ENCODE data around the gene DIAPH2. TPM values are rescaled to one million over a fixed set of nuclear protein-coding genes. Genes with fewer than 3 reads are reported as not detected.

The DIAPH2 gene
- total RNA-seq, 2 donors from 2014 or later: 12.5 to 18.3 TPM

- Mint-ChIP-seq H3K4me1 (peaks cover 5% of the 10 kb centered on the region), H3K4me3 (no peak overlapping the region), H3K36me3 (ENCODE audit: low read depth) (no peaks in the 10 kb centered on the region), H3K27me3 (no peaks in the 10 kb centered on the region), H3K27ac (no peak overlapping the region)
- no peaks in the 10 kb centered on the region for H3K9me3 ChIP-seq (ENCODE audit: control insufficient read depth, low read length, poor library complexity, severe bottlenecking)
- ATAC-seq (no peak), DNase-seq (no peak)
Measured at GRCh38 chrX:97594646-97595224, 910.1 kb downstream of the DIAPH2 start.

- ATAC-seq: no peak
- H3K4me3 Mint-ChIP-seq: no peak overlapping the region
Measured at GRCh38 chrX:97597954-97598353, 913.3 kb downstream of the DIAPH2 start.

GRCh38 chrX:97602465-97603258 lies 918.0 kb downstream of the DIAPH2 start:
- ATAC-seq: no peak
- Mint-ChIP-seq H3K4me1 (peaks cover 4% of the 10 kb centered on the region), H3K27ac (no peak overlapping the region), H3K36me3 (ENCODE audit: low read depth) (no peaks in the 10 kb centered on the region), H3K27me3 (no peaks in the 10 kb centered on the region), H3K4me3 (no peak overlapping the region)
- H3K9me3 ChIP-seq (ENCODE audit: control insufficient read depth, low read length, poor library complexity, severe bottlenecking): no peaks in the 10 kb centered on the region
- DNase-seq: no peak

More at GRCh38 chrX:97597954-97598353, 913.3 kb downstream of the DIAPH2 start:
- Mint-ChIP-seq H3K36me3 (ENCODE audit: low read depth) (no peaks in the 10 kb centered on the region), H3K27me3 (no peaks in the 10 kb centered on the region), H3K4me1 (peaks cover 5% of the 10 kb centered on the region), H3K27ac (no peak overlapping the region)
- H3K9me3 ChIP-seq (ENCODE audit: control insufficient read depth, low read length, poor library complexity, severe bottlenecking): no peaks in the 10 kb centered on the region
- DNase-seq: no peak

DNA sequence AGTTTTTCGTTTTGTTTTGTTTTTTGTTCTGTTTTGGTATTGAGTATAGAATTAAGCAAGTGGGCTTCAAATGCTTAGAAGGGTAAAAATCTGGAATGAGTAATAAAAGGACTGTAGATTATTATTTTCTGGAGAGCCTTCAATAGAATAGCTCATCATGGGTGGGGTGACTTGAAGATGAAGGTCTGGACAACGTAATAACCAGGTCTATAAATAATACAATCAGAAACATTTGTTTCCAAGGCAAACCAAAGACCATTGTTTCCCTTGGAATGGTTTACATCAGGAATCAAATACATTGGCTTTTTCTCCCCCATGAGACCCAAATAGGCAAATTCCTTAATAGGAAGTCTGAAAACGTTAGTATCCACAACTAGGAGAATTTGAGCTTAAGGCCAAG lies 920.6 kb downstream of the DIAPH2 start:
- DNase-seq (no peak), ATAC-seq (no peak)
- H3K9me3 ChIP-seq (ENCODE audit: control insufficient read depth, low read length, poor library complexity, severe bottlenecking): no peaks in the 10 kb centered on the region
- H3K4me1 Mint-ChIP-seq: no peaks in the 10 kb centered on the region
- no peaks in the 10 kb centered on the region for H3K27me3 Mint-ChIP-seq
- no peaks in the 10 kb centered on the region for H3K36me3 Mint-ChIP-seq (ENCODE audit: low read depth)
- no peak overlapping the region for H3K27ac Mint-ChIP-seq
- no peak overlapping the region for H3K4me3 Mint-ChIP-seq

GRCh38 chrX:97609357-97609756 lies 924.7 kb downstream of the DIAPH2 start:
- Mint-ChIP-seq H3K27ac (no peak overlapping the region), H3K36me3 (ENCODE audit: low read depth) (no peaks in the 10 kb centered on the region), H3K4me1 (no peaks in the 10 kb centered on the region), H3K4me3 (no peak overlapping the region), H3K27me3 (no peaks in the 10 kb centered on the region)
- no peaks in the 10 kb centered on the region for H3K9me3 ChIP-seq (ENCODE audit: control insufficient read depth, low read length, poor library complexity, severe bottlenecking)
- DNase-seq (no peak), ATAC-seq (no peak)

DNA sequence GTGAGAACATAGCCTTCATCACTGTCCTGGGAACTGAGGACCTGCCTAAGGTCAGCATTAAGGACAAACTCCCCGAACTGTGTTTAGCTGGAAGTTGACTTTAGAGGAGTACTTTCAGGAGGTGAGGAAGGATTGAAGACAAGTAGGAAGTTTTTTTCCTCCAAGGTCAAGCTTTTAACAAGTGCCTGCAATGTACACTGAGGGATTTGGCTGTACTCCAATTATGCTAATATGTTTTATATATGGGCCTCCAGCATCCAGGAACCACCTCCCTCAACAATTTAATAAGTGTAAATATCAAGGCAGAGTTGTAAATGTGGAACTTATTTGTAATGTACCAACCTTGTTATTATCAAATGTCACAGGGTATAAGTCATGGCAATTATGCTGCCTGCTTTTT lies 925.3 kb downstream of the DIAPH2 start:
- H3K27ac Mint-ChIP-seq: no peak overlapping the region
- DNase-seq: no peak
- H3K9me3 ChIP-seq (ENCODE audit: control insufficient read depth, low read length, poor library complexity, severe bottlenecking): no peaks in the 10 kb centered on the region
- no peaks in the 10 kb centered on the region for H3K27me3 Mint-ChIP-seq
- no peaks in the 10 kb centered on the region for H3K4me1 Mint-ChIP-seq
- ATAC-seq: no peak
- no peaks in the 10 kb centered on the region for H3K36me3 Mint-ChIP-seq (ENCODE audit: low read depth)
- no peak overlapping the region for H3K4me3 Mint-ChIP-seq

GRCh38 chrX:97616883-97617530 lies 932.4 kb downstream of the DIAPH2 start:
- Mint-ChIP-seq H3K27ac (no peak overlapping the region), H3K4me1 (no peaks in the 10 kb centered on the region), H3K4me3 (no peak overlapping the region), H3K27me3 (no peaks in the 10 kb centered on the region), H3K36me3 (ENCODE audit: low read depth) (no peaks in the 10 kb centered on the region)
- no peaks in the 10 kb centered on the region for H3K9me3 ChIP-seq (ENCODE audit: control insufficient read depth, low read length, poor library complexity, severe bottlenecking)
- ATAC-seq: no peak
- no peak for DNase-seq

- H3K27ac Mint-ChIP-seq: no peak overlapping the region
- ATAC-seq (no peak), DNase-seq (no peak)
- no peaks in the 10 kb centered on the region for H3K27me3 Mint-ChIP-seq
- H3K9me3 ChIP-seq (ENCODE audit: control insufficient read depth, low read length, poor library complexity, severe bottlenecking): no peaks in the 10 kb centered on the region
- H3K36me3 Mint-ChIP-seq (ENCODE audit: low read depth): no peaks in the 10 kb centered on the region
- H3K4me3 Mint-ChIP-seq: no peak overlapping the region
- no peaks in the 10 kb centered on the region for H3K4me1 Mint-ChIP-seq
Measured at GRCh38 chrX:97619499-97619898, 934.9 kb downstream of the DIAPH2 start.

- DNase-seq: no peak
- Mint-ChIP-seq H3K36me3 (ENCODE audit: low read depth) (no peaks in the 10 kb centered on the region), H3K27me3 (no peaks in the 10 kb centered on the region), H3K27ac (no peak overlapping the region), H3K4me1 (no peaks in the 10 kb centered on the region), H3K4me3 (no peak overlapping the region)
- no peak for ATAC-seq
- no peaks in the 10 kb centered on the region for H3K9me3 ChIP-seq (ENCODE audit: control insufficient read depth, low read length, poor library complexity, severe bottlenecking)
Measured at GRCh38 chrX:97622111-97622510, 937.5 kb downstream of the DIAPH2 start.

DNA sequence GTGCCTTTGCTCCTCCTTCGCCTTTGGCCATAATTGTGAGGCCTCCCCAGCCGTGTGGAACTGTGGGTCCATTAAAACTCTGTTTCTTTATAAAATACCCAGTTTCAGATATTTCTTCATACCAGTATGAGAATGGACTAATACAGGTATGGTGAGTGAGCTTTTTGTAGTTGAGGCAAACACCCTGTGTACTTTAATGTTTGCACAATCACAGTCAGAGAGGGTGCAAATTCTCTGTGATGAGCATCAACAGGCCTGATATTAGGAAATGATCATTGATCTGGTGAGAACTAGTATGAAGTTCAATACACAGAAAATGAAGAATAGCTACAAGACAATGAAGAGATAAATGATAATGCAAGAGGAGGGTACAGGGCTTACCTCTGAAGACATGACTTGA lies 943.7 kb downstream of the DIAPH2 start:
- Mint-ChIP-seq H3K27me3 (no peaks in the 10 kb centered on the region), H3K4me3 (no peak overlapping the region), H3K4me1 (no peaks in the 10 kb centered on the region), H3K27ac (no peak overlapping the region), H3K36me3 (ENCODE audit: low read depth) (peaks cover 3% of the 10 kb centered on the region)
- ATAC-seq (no peak), DNase-seq (no peak)
- H3K9me3 ChIP-seq (ENCODE audit: control insufficient read depth, low read length, poor library complexity, severe bottlenecking): no peaks in the 10 kb centered on the region

- ATAC-seq (no peak), DNase-seq (no peak)
- Mint-ChIP-seq H3K27me3 (no peaks in the 10 kb centered on the region), H3K4me3 (no peak overlapping the region), H3K36me3 (ENCODE audit: low read depth) (peaks cover 3% of the 10 kb centered on the region), H3K27ac (no peak overlapping the region), H3K4me1 (no peaks in the 10 kb centered on the region)
- no peaks in the 10 kb centered on the region for H3K9me3 ChIP-seq (ENCODE audit: control insufficient read depth, low read length, poor library complexity, severe bottlenecking)
Measured at GRCh38 chrX:97628807-97629596, 944.4 kb downstream of the DIAPH2 start.

GRCh38 chrX:97629597-97629985 lies 944.9 kb downstream of the DIAPH2 start:
- no peaks in the 10 kb centered on the region for H3K9me3 ChIP-seq (ENCODE audit: control insufficient read depth, low read length, poor library complexity, severe bottlenecking)
- ATAC-seq (no peak), DNase-seq (no peak)
- no peaks in the 10 kb centered on the region for H3K4me1 Mint-ChIP-seq
- no peak overlapping the region for H3K4me3 Mint-ChIP-seq
- H3K36me3 Mint-ChIP-seq (ENCODE audit: low read depth): peaks cover 3% of the 10 kb centered on the region
- no peaks in the 10 kb centered on the region for H3K27me3 Mint-ChIP-seq
- H3K27ac Mint-ChIP-seq: no peak overlapping the region

DNA sequence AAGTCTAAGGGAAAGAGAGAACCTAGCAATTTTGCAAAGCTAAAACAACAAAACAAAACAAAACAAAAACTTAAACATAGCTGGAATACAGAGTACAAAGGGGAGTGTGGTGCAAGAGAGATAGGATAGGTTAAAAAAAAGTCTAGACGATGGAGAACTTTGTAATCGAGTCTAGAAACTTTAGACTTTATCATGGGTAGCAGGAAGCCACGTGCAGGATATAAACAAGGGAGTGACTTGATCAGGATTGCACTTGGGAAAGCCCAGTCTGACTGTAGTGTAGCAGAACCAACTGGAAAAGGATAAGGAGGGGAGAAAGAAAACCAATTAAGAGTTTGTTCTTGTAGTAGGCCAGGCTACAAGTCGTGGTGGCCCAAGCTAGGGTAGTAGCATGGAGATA lies 949.2 kb downstream of the DIAPH2 start:
- H3K9me3 ChIP-seq (ENCODE audit: control insufficient read depth, low read length, poor library complexity, severe bottlenecking): no peaks in the 10 kb centered on the region
- no peak for ATAC-seq
- H3K4me3 Mint-ChIP-seq: no peak overlapping the region
- H3K36me3 Mint-ChIP-seq (ENCODE audit: low read depth): peaks cover 3% of the 10 kb centered on the region
- DNase-seq: no peak
- H3K27ac Mint-ChIP-seq: no peak overlapping the region
- H3K4me1 Mint-ChIP-seq: no peaks in the 10 kb centered on the region
- no peaks in the 10 kb centered on the region for H3K27me3 Mint-ChIP-seq
